RPMI7951 (cell line): ENCODE measurements around the gene GPR176. TPM values are rescaled to one million over a fixed set of nuclear protein-coding genes. Genes with fewer than 3 reads are reported as not detected.

ENCODE experiments used
- DNase-seq: peaks from one replicate; pipeline ENCODE4 v3.0.0-alpha.2; 2012; ENCODE audit warnings: low read depth
- total RNA-seq: library from RNA; depleted of rRNA; stranded (reverse); fragments of >200 nt; shearing (Covaris generic); gene quantifications from 2 replicates; pipeline ENCODE4 v1.2.3, GENCODE V29; 2014; rRNA removed

Gene GPR176
- total RNA-seq, 1 experiment from 2014 or later: 44.5 TPM

- DNase-seq: peak; percentile 41
Observed at GRCh38 chr15:39784125-39784524, 135.9 kb downstream of the GPR176 start.

- DNase-seq: peak; percentile 20
Observed at GRCh38 chr15:39783244-39783820, 136.7 kb downstream of the GPR176 start.

GRCh38 chr15:39782441-39783138, 137.5 kb downstream of the GPR176 start, which contains the start of gene FSIP1:
FSIP1 (minus strand) TSS chr15:39782841; CDS start chr15:39776524, 6,317 bp downstream.
- peak; percentile 98 for DNase-seq

- no peak for DNase-seq
Observed at GRCh38 chr15:39781967-39782302, 138.1 kb downstream of the GPR176 start.

GRCh38 chr15:39781147-39781966, 138.7 kb downstream of the GPR176 start:
- DNase-seq: no peak

- no peak for DNase-seq
Observed at GRCh38 chr15:39778021-39778420, 142.0 kb downstream of the GPR176 start.

- DNase-seq: peak; percentile 44
Observed at GRCh38 chr15:39777496-39777895, 142.6 kb downstream of the GPR176 start.

GRCh38 chr15:39776068-39776467, 144.0 kb downstream of the GPR176 start:
- no peak for DNase-seq

GRCh38 chr15:39774688-39775267, 145.3 kb downstream of the GPR176 start:
- DNase-seq: no peak

GRCh38 chr15:39770748-39771689, 149.0 kb downstream of the GPR176 start:
- peak; percentile 85 for DNase-seq

GRCh38 chr15:39767921-39768320, 152.1 kb downstream of the GPR176 start:
- DNase-seq: no peak

- DNase-seq: no peak
Observed at GRCh38 chr15:39761006-39761405, 159.1 kb downstream of the GPR176 start.

GRCh38 chr15:39756806-39757522, 163.1 kb downstream of the GPR176 start:
- DNase-seq: peak; percentile 66

- no peak for DNase-seq
Observed at GRCh38 chr15:39752991-39753390, 167.1 kb downstream of the GPR176 start.

- DNase-seq: no peak
Observed at GRCh38 chr15:39752246-39752645, 167.8 kb downstream of the GPR176 start.

Other genes with a start within 250 kb of the GPR176 start
- 1.9 and 2.1 TPM in 2 replicates for gene FSIP1, start 137.4 kb downstream of the GPR176 start, total RNA-seq
- gene EIF2AK4, start 13.8 kb upstream of the GPR176 start, total RNA-seq: 63.6 and 77.9 TPM in 2 replicates
- gene SRP14, start 118.9 kb upstream of the GPR176 start, total RNA-seq: 404 and 461 TPM in 2 replicates
- gene BMF, start 188.6 kb upstream of the GPR176 start, total RNA-seq: 13.8 and 13.9 TPM in 2 replicates
- 108 and 126 TPM in 2 replicates for gene BUB1B, start 240.8 kb upstream of the GPR176 start, total RNA-seq